NCI-H748 (cell line): Measurements from ENCODE around the gene EEFSEC.

ENCODE experiments used
- DNase-seq: peaks from one replicate; lab custom pipeline; 2025; ENCODE audit not compliant: unreplicated experiment; lab: John Stamatoyannopoulos, UW

EEFSEC gene

GRCh38 chr3:128383316-128384235, 230.3 kb downstream of the EEFSEC start:
- DNase-seq: peak; percentile 33

GRCh38 chr3:128385080-128385832, 232.0 kb downstream of the EEFSEC start:
- no peak for DNase-seq

GRCh38 chr3:128388932-128389331, 235.7 kb downstream of the EEFSEC start:
- DNase-seq: no peak

GRCh38 chr3:128390867-128391266, 237.6 kb downstream of the EEFSEC start:
- DNase-seq: no peak

- no peak for DNase-seq
Measured at GRCh38 chr3:128392021-128392420, 238.7 kb downstream of the EEFSEC start.

GRCh38 chr3:128392818-128393544, 239.7 kb downstream of the EEFSEC start:
- no peak for DNase-seq

- no peak for DNase-seq
Measured at GRCh38 chr3:128394033-128394432, 240.8 kb downstream of the EEFSEC start.

- no peak for DNase-seq
Measured at GRCh38 chr3:128395046-128395445, 241.8 kb downstream of the EEFSEC start.

- DNase-seq: no peak
Measured at GRCh38 chr3:128395500-128396162, 242.3 kb downstream of the EEFSEC start.

- no peak for DNase-seq
Measured at GRCh38 chr3:128397484-128397883, 244.2 kb downstream of the EEFSEC start.

- DNase-seq: no peak
Measured at GRCh38 chr3:128398586-128398985, 245.3 kb downstream of the EEFSEC start.

GRCh38 chr3:128399221-128399915, 246.1 kb downstream of the EEFSEC start:
- DNase-seq: no peak

- no peak for DNase-seq
Measured at GRCh38 chr3:128400671-128401070, 247.4 kb downstream of the EEFSEC start.

GRCh38 chr3:128402319-128402718, 249.0 kb downstream of the EEFSEC start:
- no peak for DNase-seq

- DNase-seq: no peak
Measured at GRCh38 chr3:128402998-128403397, 249.7 kb downstream of the EEFSEC start.

GRCh38 chr3:128404276-128405068, 251.2 kb downstream of the EEFSEC start:
- DNase-seq: peak; percentile 11

GRCh38 chr3:128405554-128406277, 252.4 kb downstream of the EEFSEC start:
- no peak for DNase-seq

- DNase-seq: no peak
Measured at GRCh38 chr3:128407247-128407646, 254.0 kb downstream of the EEFSEC start.
